Activated CD4-positive, alpha-beta T cell treated with anti-CD3 and anti-CD28 coated beads for 1 hour (primary cell): ENCODE data around the gene CDC42BPB.

Experiments
- DNase-seq: peaks from one replicate; pipeline ENCODE4 v3.0.0-alpha.2; 2020

CDC42BPB gene

GRCh38 chr14:103015426-103015825, 41.9 kb downstream of the CDC42BPB start:
- no peak for DNase-seq

DNA sequence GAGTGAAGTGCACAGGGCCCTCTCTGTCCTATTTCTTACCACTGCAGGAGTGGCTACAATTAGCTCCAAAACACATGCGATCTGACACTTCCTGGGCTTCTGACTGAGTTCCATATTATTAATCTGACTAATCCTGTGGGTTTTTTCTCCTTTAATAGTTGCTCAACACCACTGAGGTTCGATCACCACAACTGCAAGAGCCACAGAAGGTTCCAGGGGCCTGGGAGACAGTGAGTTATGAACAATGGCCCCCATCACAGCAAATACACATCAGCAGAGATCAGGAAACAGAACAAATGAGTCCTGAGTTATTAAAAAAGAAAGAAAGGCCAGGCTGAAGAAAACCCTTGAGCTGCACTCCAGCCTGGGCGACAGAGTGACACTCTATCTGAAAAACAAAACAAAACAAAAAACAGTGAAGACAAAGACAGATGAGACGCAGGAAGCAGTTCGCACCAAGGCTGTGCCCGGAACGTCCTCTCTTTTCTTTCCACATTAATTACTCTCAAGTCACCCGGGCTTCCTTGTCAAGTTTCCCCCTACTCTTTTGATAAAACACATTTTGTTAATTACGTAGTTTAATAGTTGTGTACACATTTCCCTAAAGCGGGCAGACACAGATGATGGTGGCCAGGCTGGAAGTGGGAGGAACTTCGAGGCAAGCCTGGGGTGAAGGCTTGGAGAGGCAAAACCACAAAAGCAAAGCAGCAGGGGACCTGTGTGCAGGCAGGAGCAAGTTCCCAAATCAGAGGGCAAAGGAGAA, 42.7 kb downstream of the CDC42BPB start:
- no peak for DNase-seq

GRCh38 chr14:103013028-103013427, 44.3 kb downstream of the CDC42BPB start:
- DNase-seq: no peak

DNA sequence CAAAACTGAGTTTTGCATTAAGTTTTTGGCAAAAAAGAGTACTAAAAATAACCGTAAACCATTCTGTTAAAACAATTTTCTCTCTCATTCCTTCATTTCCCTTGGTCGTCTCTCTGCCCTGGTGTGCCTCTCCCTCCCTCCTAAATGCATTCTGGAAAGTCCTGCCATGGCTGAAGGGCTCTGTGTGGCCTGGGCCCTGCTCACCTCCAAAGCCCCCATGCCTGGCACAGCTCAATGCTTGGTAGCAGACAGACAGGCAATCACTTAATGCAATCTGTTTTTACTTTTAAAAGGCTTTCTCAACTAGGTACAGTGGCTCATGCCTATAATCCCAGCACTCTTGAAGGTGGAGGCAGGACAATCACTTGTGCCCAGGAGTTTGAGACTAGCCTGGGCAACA, 47.8 kb downstream of the CDC42BPB start:
- no peak for DNase-seq

DNA sequence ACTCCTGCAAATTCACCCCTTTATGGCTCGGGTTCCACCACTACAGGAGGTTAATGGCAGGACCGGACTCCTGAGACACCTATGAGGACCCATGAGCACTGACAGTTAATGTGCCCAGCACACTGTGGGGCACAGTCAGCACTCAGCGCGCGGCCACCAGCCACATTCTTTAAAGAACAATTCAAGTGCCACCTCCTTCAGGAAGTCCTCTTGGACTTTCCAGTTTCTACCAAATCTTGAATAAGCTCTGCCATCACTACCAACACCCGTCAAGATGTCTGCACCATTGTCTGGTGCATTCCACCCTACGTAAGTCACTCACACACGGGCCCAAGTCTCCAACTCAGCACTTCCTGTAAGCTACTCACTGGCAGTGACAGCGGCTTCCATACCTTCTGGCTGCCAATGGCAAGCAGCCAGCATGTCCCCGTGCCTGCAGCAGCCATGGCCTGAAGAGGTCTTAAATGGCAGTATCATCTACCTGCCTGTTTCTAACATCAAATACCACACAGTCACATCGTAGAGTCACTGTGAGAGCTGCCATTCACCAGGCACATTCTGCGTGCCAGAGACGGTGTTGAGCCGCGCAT, 48.5 kb downstream of the CDC42BPB start:
- DNase-seq: no peak

DNA sequence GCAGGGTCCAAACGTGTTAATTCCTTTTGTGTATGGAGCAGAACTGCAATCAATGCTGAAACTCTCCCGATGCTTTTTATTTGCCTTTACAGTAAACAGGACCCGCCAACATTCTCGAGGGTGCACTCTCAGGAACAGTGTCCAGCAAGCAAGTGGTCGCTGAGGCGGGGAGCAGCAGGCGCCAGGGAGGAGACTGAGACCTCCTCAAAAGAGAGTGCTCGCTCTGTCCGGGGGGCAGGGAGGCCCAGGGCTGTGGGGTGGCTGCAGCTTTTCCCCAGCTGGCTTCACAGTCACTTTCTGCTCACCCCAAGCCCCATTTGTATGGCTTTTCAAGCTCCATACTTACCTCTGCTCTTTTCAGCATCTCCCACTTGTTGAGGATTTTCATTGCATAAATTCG, 49.2 kb downstream of the CDC42BPB start:
- DNase-seq: no peak

DNA sequence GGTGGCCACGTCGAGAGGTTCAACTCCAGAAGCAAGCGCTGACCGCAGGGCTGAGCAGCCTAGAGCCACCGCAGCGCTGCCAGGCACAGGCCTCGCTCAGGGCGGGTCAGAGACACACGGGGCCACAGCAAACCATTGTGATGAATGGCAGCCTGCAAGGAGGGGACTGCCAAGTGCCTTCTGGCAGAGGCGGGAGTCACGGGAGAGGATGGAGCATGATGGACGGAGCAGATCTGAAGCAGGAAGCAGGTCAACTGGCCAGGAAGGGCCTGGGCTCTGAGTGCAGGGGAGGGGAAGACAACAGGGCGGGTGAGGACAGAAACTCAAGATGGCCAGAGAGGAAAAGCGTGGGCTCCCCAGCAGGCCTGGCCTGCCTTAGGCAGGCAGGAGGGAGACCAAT, 49.8 kb downstream of the CDC42BPB start:
- DNase-seq: no peak

DNA sequence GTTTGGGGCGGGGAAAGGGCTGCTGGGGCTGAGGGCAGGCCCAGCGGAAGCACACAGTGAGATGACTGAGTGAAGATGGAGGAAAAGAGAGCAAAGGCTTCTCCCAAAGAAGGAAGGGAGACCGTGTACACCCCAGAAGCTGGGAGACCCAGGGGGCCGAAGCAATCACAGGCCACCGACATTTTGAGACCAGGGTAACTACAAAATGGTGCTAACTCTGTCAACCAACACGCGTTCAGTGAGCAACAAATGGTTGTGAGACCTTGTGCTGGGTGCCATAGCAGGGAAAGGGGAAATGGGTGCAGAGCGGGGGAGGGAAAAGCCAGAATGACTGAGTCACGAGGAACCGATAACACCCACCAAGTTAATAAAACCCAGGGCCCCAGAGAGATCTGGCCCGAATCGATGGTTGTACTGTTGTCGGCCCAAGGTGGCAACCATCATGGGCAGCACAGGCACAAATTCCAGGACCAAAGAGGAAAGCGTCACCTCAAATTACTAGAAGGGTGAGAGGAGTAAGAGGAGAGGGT, 50.3 kb downstream of the CDC42BPB start:
- DNase-seq: no peak

- no peak for DNase-seq
Measured at GRCh38 chr14:103006106-103006505, 51.2 kb downstream of the CDC42BPB start.

DNA sequence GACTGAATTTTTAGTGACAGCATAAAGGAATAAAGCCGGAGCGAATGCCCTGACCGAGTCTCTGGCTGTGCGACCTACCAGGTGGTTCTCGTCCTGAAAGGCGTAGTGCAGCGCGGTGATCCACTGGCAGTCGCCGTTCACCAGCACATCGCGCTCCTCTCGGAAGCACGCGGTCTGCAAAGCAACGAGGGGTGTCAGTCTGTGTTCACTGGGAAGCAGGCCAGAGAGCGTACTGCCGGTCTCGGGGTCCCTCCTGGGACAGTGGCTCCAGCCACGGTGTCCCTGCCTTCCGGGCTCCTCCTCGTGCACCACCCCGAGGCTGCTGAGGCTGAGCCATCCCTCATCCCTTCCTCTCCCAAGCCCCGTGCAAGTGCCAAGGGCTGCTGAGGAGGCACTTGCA, 53.5 kb downstream of the CDC42BPB start:
- no peak for DNase-seq

DNA sequence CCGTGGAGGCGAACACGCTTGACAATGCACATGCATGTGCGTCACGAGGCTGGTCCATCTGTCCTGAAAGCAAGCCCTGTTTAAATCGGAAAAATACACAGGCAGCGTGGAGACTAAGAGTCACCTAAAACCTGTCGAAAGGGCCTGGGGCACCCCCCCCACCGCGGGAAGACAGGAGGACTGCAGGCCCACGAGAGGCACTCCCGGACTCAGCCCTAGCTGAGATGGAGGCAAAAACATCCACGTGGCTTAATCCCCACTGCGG, 54.1 kb downstream of the CDC42BPB start:
- DNase-seq: no peak

GRCh38 chr14:103002578-103003350, 54.6 kb downstream of the CDC42BPB start:
- DNase-seq: no peak

DNA sequence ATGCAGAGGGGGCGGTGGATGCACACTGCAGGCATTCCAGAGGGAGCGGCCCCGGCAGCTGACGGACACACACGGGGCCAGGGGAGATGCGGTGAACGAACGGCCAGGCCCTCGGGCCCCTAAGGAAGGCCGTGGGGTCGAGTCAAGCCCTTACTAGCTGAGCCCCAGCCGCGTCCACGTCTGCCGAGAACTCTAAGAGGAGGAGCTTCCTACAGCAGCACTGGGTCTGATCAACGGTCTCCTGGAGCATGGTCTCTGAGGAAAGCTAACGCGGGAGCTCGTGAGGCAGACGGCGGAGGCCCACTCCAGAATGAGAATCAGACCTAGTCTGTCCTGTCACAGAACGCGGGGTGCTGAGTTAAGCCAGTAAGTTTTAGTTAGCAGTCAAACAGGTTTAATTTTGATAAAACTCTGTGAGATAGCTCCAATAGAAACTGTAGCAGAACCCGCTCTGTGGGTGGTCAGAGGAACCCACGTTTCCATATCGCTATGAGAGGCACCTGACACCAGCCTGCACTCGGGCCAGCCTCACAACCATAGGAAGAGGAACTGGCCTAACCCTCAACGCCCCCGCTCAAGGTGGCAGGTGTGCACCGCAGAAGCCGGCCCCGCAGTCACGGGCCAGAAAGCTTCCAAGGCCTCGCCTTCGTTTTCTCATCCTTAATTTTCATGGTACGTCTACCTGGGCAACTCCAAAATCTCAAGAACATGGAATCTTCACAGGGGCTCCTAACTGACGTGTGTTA, 55.5 kb downstream of the CDC42BPB start:
- no peak for DNase-seq

DNA sequence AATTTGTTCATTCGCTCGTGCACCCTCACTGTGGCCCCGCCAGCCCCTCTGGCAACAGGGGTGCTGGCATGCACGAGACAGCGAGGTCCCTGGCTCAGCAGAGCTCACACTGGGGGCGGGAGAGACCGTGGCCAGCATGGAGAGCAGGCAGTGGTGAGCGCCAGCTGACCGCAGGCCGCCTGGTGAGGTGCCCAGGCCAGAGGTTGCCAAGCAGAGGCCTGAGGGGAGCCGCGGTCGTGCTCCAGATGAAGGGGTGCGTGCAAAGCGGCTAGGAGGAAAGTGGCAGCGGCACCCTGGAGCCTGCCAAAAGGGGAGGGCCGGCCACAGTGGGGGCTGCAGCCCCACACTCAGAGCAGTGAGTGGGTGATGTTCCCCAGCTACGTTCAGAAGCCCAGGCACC, 56.1 kb downstream of the CDC42BPB start:
- no peak for DNase-seq

DNA sequence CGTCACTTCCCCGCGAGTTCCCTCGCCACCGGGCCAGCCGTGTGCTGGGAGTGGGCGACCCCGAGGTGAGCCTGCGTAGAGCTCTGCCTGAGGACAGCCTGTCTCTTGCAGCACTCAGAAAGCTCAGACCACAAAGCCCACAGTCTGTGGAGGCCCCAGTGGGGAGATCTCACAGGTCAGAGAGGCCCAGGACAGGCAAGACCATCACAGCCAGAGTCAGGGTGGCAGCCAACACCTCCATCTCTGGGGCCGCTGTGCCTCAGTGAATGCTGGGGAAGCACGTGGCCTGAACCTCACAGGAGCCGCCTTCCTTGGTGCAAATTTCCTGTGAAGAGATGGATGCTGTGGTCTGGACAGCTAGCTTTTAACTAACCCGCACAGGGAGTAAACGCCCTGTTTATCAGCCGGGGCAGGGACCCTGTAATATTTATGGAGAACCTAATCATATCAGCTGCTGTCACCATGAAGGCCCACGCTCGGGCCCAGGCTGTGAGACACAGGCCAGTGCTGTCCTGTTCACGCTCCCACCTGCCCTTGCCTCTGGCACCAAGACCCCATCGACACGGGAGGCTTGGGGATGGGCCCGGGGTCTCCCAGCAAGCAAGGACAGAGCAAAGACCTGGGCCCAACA, 56.9 kb downstream of the CDC42BPB start:
- no peak for DNase-seq

DNA sequence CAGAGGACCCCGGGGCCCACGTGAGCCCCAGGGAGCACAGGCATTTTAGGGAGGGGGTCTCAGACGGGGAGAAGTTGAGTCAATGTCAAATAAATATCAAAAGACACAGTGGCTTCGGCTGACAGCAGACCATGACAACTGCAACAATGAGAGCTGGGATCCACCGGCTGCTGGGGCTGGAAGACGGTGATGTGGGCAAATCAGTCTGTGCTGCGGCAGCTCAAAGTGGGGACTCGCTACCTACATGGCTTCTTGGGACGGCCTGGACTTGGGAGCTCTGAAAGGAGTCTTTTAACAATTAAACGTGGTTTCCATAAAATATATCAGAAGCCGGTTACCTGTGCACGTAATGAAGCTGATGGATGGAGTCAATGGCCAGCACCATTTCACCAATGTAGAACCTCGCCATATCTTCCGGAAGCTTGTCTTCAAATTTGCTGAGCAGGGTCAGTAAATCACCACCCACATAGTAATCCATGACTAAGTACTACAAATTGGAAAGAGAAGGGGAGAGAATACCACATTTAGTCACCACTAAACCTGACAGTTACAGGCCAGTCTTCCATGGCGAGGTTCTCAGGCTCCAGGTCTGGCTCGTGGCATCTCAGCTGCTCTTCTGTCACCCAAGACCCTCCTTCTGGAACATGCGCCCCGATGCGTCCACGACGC, 58.0 kb downstream of the CDC42BPB start:
- no peak for DNase-seq

GRCh38 chr14:102998393-102998792, 59.0 kb downstream of the CDC42BPB start:
- no peak for DNase-seq

DNA sequence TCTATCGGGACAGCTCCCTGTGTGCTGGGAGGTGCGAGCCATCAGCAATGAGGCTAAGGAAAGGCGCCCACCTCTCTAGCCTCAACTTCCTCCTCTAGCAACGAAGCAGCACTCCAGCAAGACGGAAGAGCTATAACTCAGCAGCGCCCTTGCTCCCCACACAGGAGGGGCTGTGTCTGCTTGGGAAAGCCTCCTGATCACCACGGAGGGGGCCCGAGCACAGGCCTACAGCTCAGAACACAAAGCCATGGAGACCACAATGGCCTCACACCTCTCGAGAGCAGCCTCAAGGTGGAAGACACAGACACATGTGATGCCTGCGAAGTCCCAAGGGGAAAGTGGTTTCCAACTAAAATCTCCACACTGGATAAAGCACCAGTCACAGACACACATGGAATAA, 60.4 kb downstream of the CDC42BPB start:
- no peak for DNase-seq

DNA sequence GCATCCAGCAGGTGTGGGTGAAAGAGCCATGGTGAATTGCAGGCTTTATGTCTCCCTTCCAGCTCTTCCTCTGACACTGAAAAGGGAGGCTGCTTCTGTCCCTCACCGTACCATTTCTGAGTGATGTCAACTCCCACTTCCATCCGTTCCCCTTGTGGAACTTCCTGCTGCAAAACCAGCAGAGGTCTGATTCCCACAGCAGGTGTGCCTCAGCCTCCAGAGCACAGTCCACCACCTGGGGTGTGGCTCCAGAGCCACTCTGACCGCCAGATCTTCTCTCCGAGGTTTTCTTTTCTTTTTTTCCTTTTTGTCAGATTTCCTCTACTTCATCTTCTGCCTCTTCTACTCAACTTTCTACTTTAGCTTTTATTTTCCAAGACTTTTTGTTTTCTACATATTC, 62.7 kb downstream of the CDC42BPB start:
- no peak for DNase-seq

DNA sequence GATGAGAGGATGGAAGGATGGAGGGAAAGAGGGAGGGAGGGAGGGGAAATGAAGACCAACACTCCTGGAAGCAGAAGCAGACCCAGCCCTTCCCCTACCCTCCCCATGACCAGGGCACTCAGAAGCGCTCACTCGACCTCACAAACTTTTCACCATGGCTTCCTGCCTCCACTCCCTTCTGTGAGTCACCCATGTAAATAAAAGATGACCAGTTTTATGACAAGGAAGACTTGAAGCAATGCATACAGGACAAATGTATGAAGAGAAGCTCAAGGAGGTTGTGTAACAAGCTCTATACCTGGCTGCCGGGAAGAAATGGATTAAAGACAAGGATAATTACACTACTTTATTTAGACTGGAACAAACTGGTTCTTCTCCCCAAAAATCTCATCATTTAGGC, 63.8 kb downstream of the CDC42BPB start:
- DNase-seq: no peak

DNA sequence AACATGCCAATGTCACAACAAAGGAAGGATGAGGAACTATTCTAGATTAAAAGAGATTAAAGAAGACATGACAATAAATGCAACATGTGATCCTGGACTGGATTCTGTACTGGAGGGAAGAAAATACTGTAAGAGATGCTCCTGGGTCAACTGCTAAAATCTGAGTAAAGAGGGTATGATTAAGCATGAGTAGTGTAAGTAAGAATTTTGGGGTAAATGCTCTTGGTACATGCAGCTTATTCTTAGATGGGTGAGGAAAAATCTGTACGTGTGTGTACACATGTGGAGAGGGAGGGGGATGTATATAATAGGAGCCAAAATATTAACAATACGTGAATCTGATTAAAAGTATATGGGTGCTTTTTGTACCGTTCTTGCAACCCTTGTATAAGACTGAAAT, 66.0 kb downstream of the CDC42BPB start:
- no peak for DNase-seq

- DNase-seq: no peak
Measured at GRCh38 chr14:102988054-102988453, 69.3 kb downstream of the CDC42BPB start.
